ENCODE data around the gene RABL6. TPM values are rescaled to one million over a fixed set of nuclear protein-coding genes. Genes with fewer than 3 reads are reported as not detected.
A peak's percentile ranks its signal among the peaks of the same experiment; 100 is the strongest.
"Not testable (repeated sequence)": the region's sequence is repeated elsewhere in the genome, so short reads cannot be mapped to it uniquely, and the experiment has no call there.

Gene RABL6
- total and polyA plus RNA-seq, 4 donors, result 34.8 to 93.5 (median 67.7) TPM

GRCh38 chr9:136862849-136863622 lies 55.3 kb downstream of the RABL6 start:
- no peak overlapping the region for H3K27ac ChIP-seq (ENCODE audit: low read depth, low read length)
- no peak for DNase-seq (ENCODE audit: low read depth in 4 of 6, low spot score in 6 of 6)
- H3K4me1 ChIP-seq (ENCODE audit: control insufficient read depth, insufficient read depth, low read length), result peaks cover 36% of the 10 kb centered on the region
- no peak overlapping the region for H3K4me3 ChIP-seq (ENCODE audit: low read depth, low read length)
- 92% methylated on average over 25 of the region's 31 CpGs for WGBS (ENCODE audit: insufficient coverage)
- peaks cover 68% of the 10 kb centered on the region for H3K36me3 ChIP-seq (ENCODE audit: control insufficient read depth, insufficient read depth, low read length)
- no peaks in the 10 kb centered on the region for H3K27me3 ChIP-seq (ENCODE audit: control insufficient read depth, insufficient read depth, low read length)
- no peaks in the 10 kb centered on the region for H3K9me3 ChIP-seq (ENCODE audit: control insufficient read depth, insufficient read depth, low read length)

- Histone ChIP-seq H3K27ac (ENCODE audit: low read depth, low read length) (no peak overlapping the region), H3K4me1 (ENCODE audit: control insufficient read depth, insufficient read depth, low read length) (peaks cover 35% of the 10 kb centered on the region), H3K4me3 (ENCODE audit: low read depth, low read length) (no peak overlapping the region), H3K9me3 (ENCODE audit: control insufficient read depth, insufficient read depth, low read length) (no peaks in the 10 kb centered on the region), H3K36me3 (ENCODE audit: control insufficient read depth, insufficient read depth, low read length) (peaks cover 61% of the 10 kb centered on the region), H3K27me3 (ENCODE audit: control insufficient read depth, insufficient read depth, low read length) (no peaks in the 10 kb centered on the region)
- 95% methylated on average over 10 of the region's 12 CpGs for WGBS (ENCODE audit: insufficient coverage)
- DNase-seq (ENCODE audit: low read depth in 4 of 6, low spot score in 6 of 6), result no peak
Measured at GRCh38 chr9:136863623-136864273, 56.0 kb downstream of the RABL6 start.

- Histone ChIP-seq H3K4me3 (ENCODE audit: low read depth, low read length) (peak overlapping the region; percentile 66), H3K9me3 (ENCODE audit: control insufficient read depth, insufficient read depth, low read length) (no peaks in the 10 kb centered on the region), H3K27me3 (ENCODE audit: control insufficient read depth, insufficient read depth, low read length) (no peaks in the 10 kb centered on the region), H3K4me1 (ENCODE audit: control insufficient read depth, insufficient read depth, low read length) (peaks cover 22% of the 10 kb centered on the region), H3K27ac (ENCODE audit: low read depth, low read length) (no peak overlapping the region), H3K36me3 (ENCODE audit: control insufficient read depth, insufficient read depth, low read length) (peaks cover 47% of the 10 kb centered on the region)
- DNase-seq (ENCODE audit: low read depth in 4 of 6, low spot score in 6 of 6), result no peak
- WGBS (ENCODE audit: insufficient coverage), result 71% methylated on average over 11 of the region's 11 CpGs
Measured at GRCh38 chr9:136865041-136865767, 57.5 kb downstream of the RABL6 start.

GRCh38 chr9:136865768-136866103 lies 58.0 kb downstream of the RABL6 start:
- WGBS (ENCODE audit: insufficient coverage), result 0% methylated on average over 15 of the region's 20 CpGs
- no peak overlapping the region for H3K27ac ChIP-seq (ENCODE audit: low read depth, low read length)
- H3K4me1 ChIP-seq (ENCODE audit: control insufficient read depth, insufficient read depth, low read length), result peaks cover 22% of the 10 kb centered on the region
- H3K4me3 ChIP-seq (ENCODE audit: low read depth, low read length), result peak overlapping the region; percentile 66
- no peaks in the 10 kb centered on the region for H3K9me3 ChIP-seq (ENCODE audit: control insufficient read depth, insufficient read depth, low read length)
- H3K27me3 ChIP-seq (ENCODE audit: control insufficient read depth, insufficient read depth, low read length), result no peaks in the 10 kb centered on the region
- DNase-seq (ENCODE audit: low read depth in 4 of 6, low spot score in 6 of 6), result no peak
- peaks cover 41% of the 10 kb centered on the region for H3K36me3 ChIP-seq (ENCODE audit: control insufficient read depth, insufficient read depth, low read length)

GRCh38 chr9:136866898-136867421 lies 59.2 kb downstream of the RABL6 start:
- WGBS (ENCODE audit: insufficient coverage), result 93% methylated on average over 20 of the region's 29 CpGs
- not testable (repeated sequence) for H3K27me3 ChIP-seq (ENCODE audit: control insufficient read depth, insufficient read depth, low read length); DNase-seq (ENCODE audit: low read depth in 4 of 6, low spot score in 6 of 6); H3K9me3 ChIP-seq (ENCODE audit: control insufficient read depth, insufficient read depth, low read length); H3K27ac ChIP-seq (ENCODE audit: low read depth, low read length)
- peaks cover 29% of the 10 kb centered on the region for H3K36me3 ChIP-seq (ENCODE audit: control insufficient read depth, insufficient read depth, low read length)
- H3K4me3 ChIP-seq (ENCODE audit: low read depth, low read length), result peak overlapping the region; percentile 47
- H3K4me1 ChIP-seq (ENCODE audit: control insufficient read depth, insufficient read depth, low read length), result peaks cover 22% of the 10 kb centered on the region

GRCh38 chr9:136867480-136867879 lies 59.7 kb downstream of the RABL6 start:
- no peaks in the 10 kb centered on the region for H3K9me3 ChIP-seq (ENCODE audit: control insufficient read depth, insufficient read depth, low read length)
- H3K36me3 ChIP-seq (ENCODE audit: control insufficient read depth, insufficient read depth, low read length), result peaks cover 24% of the 10 kb centered on the region
- H3K4me3 ChIP-seq (ENCODE audit: low read depth, low read length), result no peak overlapping the region
- DNase-seq (ENCODE audit: low read depth in 4 of 6, low spot score in 6 of 6), result no peak
- WGBS (ENCODE audit: insufficient coverage), result 98% methylated on average over 14 of the region's 18 CpGs
- no peak overlapping the region for H3K27ac ChIP-seq (ENCODE audit: low read depth, low read length)
- H3K4me1 ChIP-seq (ENCODE audit: control insufficient read depth, insufficient read depth, low read length), result peaks cover 22% of the 10 kb centered on the region
- H3K27me3 ChIP-seq (ENCODE audit: control insufficient read depth, insufficient read depth, low read length), result no peaks in the 10 kb centered on the region

GRCh38 chr9:136867917-136868316 lies 60.2 kb downstream of the RABL6 start:
- DNase-seq (ENCODE audit: low read depth in 4 of 6, low spot score in 6 of 6), result no peak
- H3K27ac ChIP-seq (ENCODE audit: low read depth, low read length), result no peak overlapping the region
- no peaks in the 10 kb centered on the region for H3K9me3 ChIP-seq (ENCODE audit: control insufficient read depth, insufficient read depth, low read length)
- no peaks in the 10 kb centered on the region for H3K27me3 ChIP-seq (ENCODE audit: control insufficient read depth, insufficient read depth, low read length)
- H3K4me3 ChIP-seq (ENCODE audit: low read depth, low read length), result no peak overlapping the region
- H3K4me1 ChIP-seq (ENCODE audit: control insufficient read depth, insufficient read depth, low read length), result peaks cover 22% of the 10 kb centered on the region
- H3K36me3 ChIP-seq (ENCODE audit: control insufficient read depth, insufficient read depth, low read length), result peaks cover 20% of the 10 kb centered on the region
- WGBS (ENCODE audit: insufficient coverage), result 95% methylated on average over 18 of the region's 18 CpGs

- no peaks in the 10 kb centered on the region for H3K9me3 ChIP-seq (ENCODE audit: control insufficient read depth, insufficient read depth, low read length)
- no peak overlapping the region for H3K4me3 ChIP-seq (ENCODE audit: low read depth, low read length)
- peaks cover 22% of the 10 kb centered on the region for H3K4me1 ChIP-seq (ENCODE audit: control insufficient read depth, insufficient read depth, low read length)
- DNase-seq (ENCODE audit: low read depth in 4 of 6, low spot score in 6 of 6), result no peak
- no peak overlapping the region for H3K27ac ChIP-seq (ENCODE audit: low read depth, low read length)
- no peaks in the 10 kb centered on the region for H3K27me3 ChIP-seq (ENCODE audit: control insufficient read depth, insufficient read depth, low read length)
- 91% methylated on average over 10 of the region's 11 CpGs for WGBS (ENCODE audit: insufficient coverage)
- H3K36me3 ChIP-seq (ENCODE audit: control insufficient read depth, insufficient read depth, low read length), result peaks cover 12% of the 10 kb centered on the region
Measured at GRCh38 chr9:136868644-136869043, 60.9 kb downstream of the RABL6 start.

- not testable (repeated sequence) for H3K4me3 ChIP-seq (ENCODE audit: low read depth, low read length); DNase-seq (ENCODE audit: low read depth in 4 of 6, low spot score in 6 of 6); H3K9me3 ChIP-seq (ENCODE audit: control insufficient read depth, insufficient read depth, low read length); H3K27ac ChIP-seq (ENCODE audit: low read depth, low read length); H3K27me3 ChIP-seq (ENCODE audit: control insufficient read depth, insufficient read depth, low read length); H3K36me3 ChIP-seq (ENCODE audit: control insufficient read depth, insufficient read depth, low read length)
- peaks cover 20% of the 10 kb centered on the region for H3K4me1 ChIP-seq (ENCODE audit: control insufficient read depth, insufficient read depth, low read length)
- WGBS (ENCODE audit: insufficient coverage), result 83% methylated on average over 1 of the region's 2 CpGs
Measured at GRCh38 chr9:136869611-136870010, 61.9 kb downstream of the RABL6 start.
